Skeletal muscle tissue (tissue), 4 donors: ENCODE data around the gene IGF2BP2. TPM values are rescaled to one million over a fixed set of nuclear protein-coding genes. Genes with fewer than 3 reads are reported as not detected.

Experiments
- H3K27ac ChIP-seq: one replicate; pipeline ENCODE4 v1.7.0; 2013; ENCODE audit warnings: mild to moderate bottlenecking, low read depth, low read length, inconsistent platforms
- H3K27me3 ChIP-seq, 3 donors: one replicate each; pipeline ENCODE4 v1.7.0; 2013; ENCODE audit warnings: low read length in 3 of 3; ENCODE audit not compliant: control insufficient read depth in 3 of 3, insufficient read depth in 3 of 3
- H3K36me3 ChIP-seq, 3 donors: one replicate each; pipeline ENCODE4 v1.7.0; 2013; ENCODE audit warnings: low read length in 3 of 3; ENCODE audit not compliant: control insufficient read depth in 3 of 3, insufficient read depth in 3 of 3
- H3K4me1 ChIP-seq, 3 donors: one replicate each; pipeline ENCODE4 v1.7.0; 2013; ENCODE audit warnings: low read length in 3 of 3, mild to moderate bottlenecking in 3 of 3; ENCODE audit not compliant: control insufficient read depth in 3 of 3, insufficient read depth in 3 of 3
- H3K4me3 ChIP-seq, 3 donors: one replicate each; pipeline ENCODE4 v1.7.0; 2013; ENCODE audit warnings: low read length in 3 of 3
- H3K9ac ChIP-seq, 3 donors: one replicate each; pipeline ENCODE4 v1.7.0; 2013; ENCODE audit warnings: low read length in 3 of 3, mild to moderate bottlenecking in 3 of 3, moderate library complexity in 2 of 3, low read depth in 1 of 3
- H3K9me3 ChIP-seq, 3 donors: one replicate each; pipeline ENCODE4 v1.7.0; 2013; ENCODE audit warnings: low read length in 3 of 3; ENCODE audit not compliant: control insufficient read depth in 3 of 3
- total RNA-seq: library from RNA; depleted of rRNA; stranded (reverse); fragments of >200 nt; gene quantifications from one replicate; pipeline ENCODE4 v1.2.3, GENCODE V29; 2014
- donor health status: Osteomylitis.

Gene IGF2BP2
- total RNA-seq, 1 donor from 2014 or later = 26.6 TPM

- Histone ChIP-seq H3K27ac (no peak overlapping the region), H3K9ac (no peak overlapping the region), H3K4me1 (no peaks in the 10 kb centered on the region), H3K4me3 (no peak overlapping the region), H3K36me3 (no peaks in the 10 kb centered on the region), H3K9me3 (no peaks in the 10 kb centered on the region), H3K27me3 (peaks cover 0 to 5% (median 0%) of the 10 kb centered on the region in 3 donors)
Observed at GRCh38 chr3:185718736-185719593, 105.9 kb downstream of the IGF2BP2 start.

GRCh38 chr3:185717627-185718402 lies 107.0 kb downstream of the IGF2BP2 start:
- Histone ChIP-seq H3K9me3 (no peaks in the 10 kb centered on the region), H3K27me3 (peaks cover 0 to 5% (median 0%) of the 10 kb centered on the region in 3 donors), H3K27ac (no peak overlapping the region), H3K36me3 (no peaks in the 10 kb centered on the region), H3K4me1 (no peaks in the 10 kb centered on the region), H3K9ac (no peak overlapping the region), H3K4me3 (no peak overlapping the region)

GRCh38 chr3:185717121-185717520 lies 107.7 kb downstream of the IGF2BP2 start:
- Histone ChIP-seq H3K4me3 (no peak overlapping the region), H3K9ac (no peak overlapping the region), H3K9me3 (no peaks in the 10 kb centered on the region), H3K36me3 (no peaks in the 10 kb centered on the region), H3K27me3 (peaks cover 0 to 5% (median 0%) of the 10 kb centered on the region in 3 donors), H3K27ac (no peak overlapping the region), H3K4me1 (no peaks in the 10 kb centered on the region)

- Histone ChIP-seq H3K36me3 (no peaks in the 10 kb centered on the region), H3K4me3 (no peak overlapping the region), H3K9ac (no peak overlapping the region), H3K27me3 (peaks cover under 1 to 5% (median 2%) of the 10 kb centered on the region in 3 donors), H3K27ac (no peak overlapping the region), H3K4me1 (no peaks in the 10 kb centered on the region), H3K9me3 (no peaks in the 10 kb centered on the region)
Observed at GRCh38 chr3:185716436-185717108, 108.3 kb downstream of the IGF2BP2 start.

GRCh38 chr3:185715091-185715490 lies 109.8 kb downstream of the IGF2BP2 start:
- H3K9me3 ChIP-seq = no peaks in the 10 kb centered on the region
- H3K4me3 ChIP-seq = no peak overlapping the region
- H3K4me1 ChIP-seq = no peaks in the 10 kb centered on the region
- H3K27me3 ChIP-seq = peaks cover 5 to 12% (median 5%) of the 10 kb centered on the region in 3 donors
- no peak overlapping the region for H3K9ac ChIP-seq
- no peak overlapping the region for H3K27ac ChIP-seq
- H3K36me3 ChIP-seq = no peaks in the 10 kb centered on the region

GRCh38 chr3:185714085-185714484 lies 110.8 kb downstream of the IGF2BP2 start:
- Histone ChIP-seq H3K27me3 (peaks cover 5 to 12% (median 5%) of the 10 kb centered on the region in 3 donors), H3K27ac (no peak overlapping the region), H3K9me3 (no peaks in the 10 kb centered on the region), H3K4me3 (no peak overlapping the region), H3K4me1 (no peaks in the 10 kb centered on the region), H3K36me3 (no peaks in the 10 kb centered on the region), H3K9ac (no peak overlapping the region)

GRCh38 chr3:185713015-185713414 lies 111.8 kb downstream of the IGF2BP2 start:
- H3K9me3 ChIP-seq = no peaks in the 10 kb centered on the region
- H3K27me3 ChIP-seq = peaks cover 5 to 12% (median 5%) of the 10 kb centered on the region in 3 donors
- H3K27ac ChIP-seq = no peak overlapping the region
- no peak overlapping the region for H3K4me3 ChIP-seq
- no peaks in the 10 kb centered on the region for H3K36me3 ChIP-seq
- no peak overlapping the region for H3K9ac ChIP-seq
- H3K4me1 ChIP-seq = no peaks in the 10 kb centered on the region

- H3K27me3 ChIP-seq = peaks cover 5 to 12% (median 5%) of the 10 kb centered on the region in 3 donors
- H3K4me3 ChIP-seq = no peak overlapping the region
- no peaks in the 10 kb centered on the region for H3K9me3 ChIP-seq
- H3K27ac ChIP-seq = no peak overlapping the region
- H3K9ac ChIP-seq = no peak overlapping the region
- no peaks in the 10 kb centered on the region for H3K4me1 ChIP-seq
- no peaks in the 10 kb centered on the region for H3K36me3 ChIP-seq
Observed at GRCh38 chr3:185712337-185712736, 112.5 kb downstream of the IGF2BP2 start.

GRCh38 chr3:185711255-185711870 lies 113.5 kb downstream of the IGF2BP2 start:
- peaks cover 5 to 12% (median 5%) of the 10 kb centered on the region in 3 donors for H3K27me3 ChIP-seq
- H3K36me3 ChIP-seq = no peaks in the 10 kb centered on the region
- no peaks in the 10 kb centered on the region for H3K4me1 ChIP-seq
- H3K4me3 ChIP-seq = no peak overlapping the region
- no peaks in the 10 kb centered on the region for H3K9me3 ChIP-seq
- H3K27ac ChIP-seq = no peak overlapping the region
- no peak overlapping the region for H3K9ac ChIP-seq
